Measurements from ENCODE around the gene MGME1. TPM values are rescaled to one million over a fixed set of nuclear protein-coding genes. Genes with fewer than 3 reads are reported as not detected.

The MGME1 gene
- total and polyA plus RNA-seq, 2 of the 13 experiments (the other 11 are each of a cell fraction or from before 2014, with no cell fraction given) = 36.7 to 66.6 TPM

DNA sequence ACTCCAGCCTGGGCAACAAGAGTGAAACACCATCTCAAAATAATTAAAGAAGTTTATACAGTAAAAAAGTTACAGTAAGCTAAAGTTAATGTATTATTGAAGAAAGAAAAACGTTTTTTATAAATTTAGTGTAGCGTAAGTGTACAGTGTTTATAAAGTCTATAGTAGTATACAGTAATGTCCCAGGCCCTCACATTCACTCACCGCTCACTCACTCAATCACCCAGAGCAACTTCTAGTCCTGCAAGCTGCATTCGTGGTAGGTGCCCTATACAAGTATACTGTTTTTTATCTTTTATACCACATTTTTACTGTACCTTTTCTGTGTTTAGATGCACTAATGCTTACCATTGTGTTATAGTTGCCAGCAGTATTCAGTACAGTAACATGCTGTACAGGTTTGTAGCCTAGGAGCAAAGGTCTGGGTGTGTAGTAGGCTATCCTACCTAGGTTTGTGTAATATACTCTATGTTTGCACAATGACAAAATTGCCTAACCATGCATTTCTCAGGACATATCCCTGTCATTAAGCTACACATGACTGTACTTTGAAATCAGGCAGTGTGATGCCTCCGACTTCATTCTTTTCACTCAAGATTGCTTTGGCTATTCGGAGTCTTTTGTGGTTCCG is 16.7 kb downstream of the MGME1 start (continued):
- TF ChIP-seq, protein P1, sequence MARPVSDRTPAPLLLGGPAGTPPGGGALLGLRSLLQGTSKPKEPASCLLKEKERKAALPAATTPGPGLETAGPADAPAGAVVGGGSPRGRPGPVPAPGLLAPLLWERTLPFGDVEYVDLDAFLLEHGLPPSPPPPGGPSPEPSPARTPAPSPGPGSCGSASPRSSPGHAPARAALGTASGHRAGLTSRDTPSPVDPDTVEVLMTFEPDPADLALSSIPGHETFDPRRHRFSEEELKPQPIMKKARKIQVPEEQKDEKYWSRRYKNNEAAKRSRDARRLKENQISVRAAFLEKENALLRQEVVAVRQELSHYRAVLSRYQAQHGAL (CRISPR knock-in tag; IDR thresholded peaks at IDR 0.05; ENCODE audit: not compliant biosample characterization) = no peak
- TF ChIP-seq ZNF253 (CRISPR knock-in tag; IDR thresholded peaks at IDR 0.05; ENCODE audit: borderline replicate concordance) (no peak), CEBPB (IDR thresholded peaks at IDR 0.05; ENCODE audit: borderline replicate concordance, low read depth, low read length) (peak; percentile 100), POLR2A (IDR thresholded peaks at IDR 0.05; ENCODE audit: insufficient read depth in 1 of 2, low read depth in 2 of 2, low read length in 2 of 2) (0 out of 4 replicates have a peak, but pooled peaks of 1 of the 2 experiments have one; percentile 24), ZNF234 (CRISPR knock-in tag; conservative IDR thresholded peaks at IDR 0.05) (no peak), ZBTB8A (CRISPR knock-in tag; IDR thresholded peaks at IDR 0.05; ENCODE audit: borderline replicate concordance, low read depth) (no peak), TEAD3 (CRISPR knock-in tag; optimal IDR thresholded peaks at IDR 0.05; ENCODE audit: borderline replicate concordance) (peak; percentile 96), SMYD3 (CRISPR knock-in tag; IDR thresholded peaks at IDR 0.05) (peak; percentile 94), SNAPC2 (CRISPR knock-in tag; IDR thresholded peaks at IDR 0.05) (peak; percentile 73; the same call in 1 of the 2 replicates), ZEB1 (IDR thresholded peaks at IDR 0.05; ENCODE audit: insufficient replicate concordance, low read depth) (peak; percentile 58), ARID2 (CRISPR knock-in tag; IDR thresholded peaks at IDR 0.05; ENCODE audit: borderline replicate concordance) (peak; percentile 76; the same call in 1 of the 2 replicates), NFIB (CRISPR knock-in tag; IDR thresholded peaks at IDR 0.05; ENCODE audit: borderline replicate concordance) (no peak), EEA1 (CRISPR knock-in tag; IDR thresholded peaks at IDR 0.05; ENCODE audit: borderline replicate concordance) (no peak), MZF1 (CRISPR knock-in tag; IDR thresholded peaks at IDR 0.05; ENCODE audit: borderline replicate concordance) (no peak), THYN1 (CRISPR knock-in tag; IDR thresholded peaks at IDR 0.05; ENCODE audit: borderline replicate concordance, low read depth) (no peak), EP300 (IDR thresholded peaks at IDR 0.05; ENCODE audit: low read depth in 2 of 2, low read length in 2 of 2) (peak; percentile 89 to 95; a peak in 3 of 4 replicates), EP300 (CRISPR knock-in tag; IDR thresholded peaks at IDR 0.05; ENCODE audit: borderline replicate concordance) (peak; percentile 86), CREM (IDR thresholded peaks at IDR 0.05) (peak; percentile 78), CREM (CRISPR knock-in tag; IDR thresholded peaks at IDR 0.05) (no peak)
- TF ChIP-seq, protein P2, sequence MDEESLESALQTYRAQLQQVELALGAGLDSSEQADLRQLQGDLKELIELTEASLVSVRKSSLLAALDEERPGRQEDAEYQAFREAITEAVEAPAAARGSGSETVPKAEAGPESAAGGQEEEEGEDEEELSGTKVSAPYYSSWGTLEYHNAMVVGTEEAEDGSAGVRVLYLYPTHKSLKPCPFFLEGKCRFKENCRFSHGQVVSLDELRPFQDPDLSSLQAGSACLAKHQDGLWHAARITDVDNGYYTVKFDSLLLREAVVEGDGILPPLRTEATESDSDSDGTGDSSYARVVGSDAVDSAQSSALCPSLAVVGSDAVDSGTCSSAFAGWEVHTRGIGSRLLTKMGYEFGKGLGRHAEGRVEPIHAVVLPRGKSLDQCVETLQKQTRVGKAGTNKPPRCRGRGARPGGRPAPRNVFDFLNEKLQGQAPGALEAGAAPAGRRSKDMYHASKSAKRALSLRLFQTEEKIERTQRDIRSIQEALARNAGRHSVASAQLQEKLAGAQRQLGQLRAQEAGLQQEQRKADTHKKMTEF (CRISPR knock-in tag; IDR thresholded peaks at IDR 0.05) = peak; percentile 93
- TF ChIP-seq, protein P3, sequence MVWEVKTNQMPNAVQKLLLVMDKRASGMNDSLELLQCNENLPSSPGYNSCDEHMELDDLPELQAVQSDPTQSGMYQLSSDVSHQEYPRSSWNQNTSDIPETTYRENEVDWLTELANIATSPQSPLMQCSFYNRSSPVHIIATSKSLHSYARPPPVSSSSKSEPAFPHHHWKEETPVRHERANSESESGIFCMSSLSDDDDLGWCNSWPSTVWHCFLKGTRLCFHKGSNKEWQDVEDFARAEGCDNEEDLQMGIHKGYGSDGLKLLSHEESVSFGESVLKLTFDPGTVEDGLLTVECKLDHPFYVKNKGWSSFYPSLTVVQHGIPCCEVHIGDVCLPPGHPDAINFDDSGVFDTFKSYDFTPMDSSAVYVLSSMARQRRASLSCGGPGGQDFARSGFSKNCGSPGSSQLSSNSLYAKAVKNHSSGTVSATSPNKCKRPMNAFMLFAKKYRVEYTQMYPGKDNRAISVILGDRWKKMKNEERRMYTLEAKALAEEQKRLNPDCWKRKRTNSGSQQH (CRISPR knock-in tag; IDR thresholded peaks at IDR 0.05; ENCODE audit: low read depth) = 0 out of 2 replicates have a peak, but pooled peaks have one; percentile 47
- TF ChIP-seq, protein P4, sequence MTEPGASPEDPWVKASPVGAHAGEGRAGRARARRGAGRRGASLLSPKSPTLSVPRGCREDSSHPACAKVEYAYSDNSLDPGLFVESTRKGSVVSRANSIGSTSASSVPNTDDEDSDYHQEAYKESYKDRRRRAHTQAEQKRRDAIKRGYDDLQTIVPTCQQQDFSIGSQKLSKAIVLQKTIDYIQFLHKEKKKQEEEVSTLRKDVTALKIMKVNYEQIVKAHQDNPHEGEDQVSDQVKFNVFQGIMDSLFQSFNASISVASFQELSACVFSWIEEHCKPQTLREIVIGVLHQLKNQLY (CRISPR knock-in tag; IDR thresholded peaks at IDR 0.05) = no peak; the same call in 1 of the 2 replicates
- TF ChIP-seq, protein P5, sequence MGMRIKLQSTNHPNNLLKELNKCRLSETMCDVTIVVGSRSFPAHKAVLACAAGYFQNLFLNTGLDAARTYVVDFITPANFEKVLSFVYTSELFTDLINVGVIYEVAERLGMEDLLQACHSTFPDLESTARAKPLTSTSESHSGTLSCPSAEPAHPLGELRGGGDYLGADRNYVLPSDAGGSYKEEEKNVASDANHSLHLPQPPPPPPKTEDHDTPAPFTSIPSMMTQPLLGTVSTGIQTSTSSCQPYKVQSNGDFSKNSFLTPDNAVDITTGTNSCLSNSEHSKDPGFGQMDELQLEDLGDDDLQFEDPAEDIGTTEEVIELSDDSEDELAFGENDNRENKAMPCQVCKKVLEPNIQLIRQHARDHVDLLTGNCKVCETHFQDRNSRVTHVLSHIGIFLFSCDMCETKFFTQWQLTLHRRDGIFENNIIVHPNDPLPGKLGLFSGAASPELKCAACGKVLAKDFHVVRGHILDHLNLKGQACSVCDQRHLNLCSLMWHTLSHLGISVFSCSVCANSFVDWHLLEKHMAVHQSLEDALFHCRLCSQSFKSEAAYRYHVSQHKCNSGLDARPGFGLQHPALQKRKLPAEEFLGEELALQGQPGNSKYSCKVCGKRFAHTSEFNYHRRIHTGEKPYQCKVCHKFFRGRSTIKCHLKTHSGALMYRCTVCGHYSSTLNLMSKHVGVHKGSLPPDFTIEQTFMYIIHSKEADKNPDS (CRISPR knock-in tag; IDR thresholded peaks at IDR 0.05) = peak; percentile 86

Measured in HepG2 (cell line).